Measurements from ENCODE around the gene JAM3.
A peak's percentile ranks its signal among the peaks of the same experiment; 100 is the strongest.
"Not testable (repeated sequence)": the region's sequence is repeated elsewhere in the genome, so short reads cannot be mapped to it uniquely, and the experiment has no call there.

The JAM3 gene

GRCh38 chr11:134062265-134063123 is 6.4 kb upstream of the JAM3 start:
- DNase-seq (ENCODE audit: low spot score), result no peak

GRCh38 chr11:134063124-134063495 is 5.8 kb upstream of the JAM3 start:
- no peak for DNase-seq (ENCODE audit: low spot score)

DNA sequence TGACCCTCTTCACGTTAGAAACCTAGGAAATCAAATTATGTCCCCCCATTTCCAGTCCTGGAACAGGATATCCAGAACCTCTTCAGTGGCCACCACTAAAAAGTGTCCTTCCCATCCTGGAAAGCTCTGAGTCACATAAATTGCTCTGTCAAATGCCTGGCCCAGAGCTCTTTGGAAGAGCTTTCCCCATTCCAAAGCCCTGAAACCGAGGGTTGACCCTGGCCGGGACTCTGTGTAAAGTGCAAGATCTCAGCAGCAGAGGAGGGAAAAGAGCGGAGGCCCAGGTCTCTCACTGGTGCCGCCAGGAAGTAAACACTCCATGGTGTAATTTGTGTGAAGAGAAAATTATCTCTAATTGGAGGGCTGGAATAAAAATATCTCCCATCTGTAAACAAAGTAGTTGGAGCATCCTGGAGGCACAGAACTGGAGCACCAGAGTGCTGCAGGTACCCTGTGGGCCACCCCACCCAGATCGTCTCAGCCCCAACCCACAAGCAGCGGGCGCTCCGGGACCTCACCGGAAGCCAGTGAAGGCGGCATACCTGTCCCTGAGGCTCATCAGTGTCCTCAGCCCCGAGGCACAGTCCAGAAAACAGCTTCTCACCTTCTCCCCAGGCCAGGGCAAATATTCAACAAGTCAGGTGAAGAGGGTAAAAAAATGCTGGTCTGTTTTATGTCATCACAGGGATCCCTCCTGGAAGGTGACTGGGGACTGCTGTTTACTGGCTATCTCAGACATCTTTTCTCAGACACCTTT is 4.7 kb upstream of the JAM3 start:
- no peak for DNase-seq (ENCODE audit: low spot score)

DNA sequence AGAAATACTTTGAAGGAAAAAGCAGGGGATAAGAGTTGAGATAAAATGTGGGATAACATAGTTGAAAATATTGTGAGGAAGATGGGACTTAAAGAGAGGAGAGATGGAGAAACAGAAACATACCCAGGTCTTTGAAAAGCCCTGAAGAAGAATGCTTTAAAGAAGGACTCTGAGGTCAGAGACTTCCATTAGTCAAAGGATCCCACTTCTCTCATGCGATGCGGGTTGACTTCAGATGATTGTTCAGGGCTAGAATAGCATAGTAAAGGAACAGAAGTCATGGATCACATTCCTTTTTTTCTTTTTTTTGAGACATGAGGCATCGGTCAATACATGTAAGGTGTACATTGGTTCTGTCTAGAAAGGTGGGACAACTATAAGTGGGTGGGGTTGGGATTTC is 3.5 kb upstream of the JAM3 start:
- no peak for DNase-seq (ENCODE audit: low spot score)

DNA sequence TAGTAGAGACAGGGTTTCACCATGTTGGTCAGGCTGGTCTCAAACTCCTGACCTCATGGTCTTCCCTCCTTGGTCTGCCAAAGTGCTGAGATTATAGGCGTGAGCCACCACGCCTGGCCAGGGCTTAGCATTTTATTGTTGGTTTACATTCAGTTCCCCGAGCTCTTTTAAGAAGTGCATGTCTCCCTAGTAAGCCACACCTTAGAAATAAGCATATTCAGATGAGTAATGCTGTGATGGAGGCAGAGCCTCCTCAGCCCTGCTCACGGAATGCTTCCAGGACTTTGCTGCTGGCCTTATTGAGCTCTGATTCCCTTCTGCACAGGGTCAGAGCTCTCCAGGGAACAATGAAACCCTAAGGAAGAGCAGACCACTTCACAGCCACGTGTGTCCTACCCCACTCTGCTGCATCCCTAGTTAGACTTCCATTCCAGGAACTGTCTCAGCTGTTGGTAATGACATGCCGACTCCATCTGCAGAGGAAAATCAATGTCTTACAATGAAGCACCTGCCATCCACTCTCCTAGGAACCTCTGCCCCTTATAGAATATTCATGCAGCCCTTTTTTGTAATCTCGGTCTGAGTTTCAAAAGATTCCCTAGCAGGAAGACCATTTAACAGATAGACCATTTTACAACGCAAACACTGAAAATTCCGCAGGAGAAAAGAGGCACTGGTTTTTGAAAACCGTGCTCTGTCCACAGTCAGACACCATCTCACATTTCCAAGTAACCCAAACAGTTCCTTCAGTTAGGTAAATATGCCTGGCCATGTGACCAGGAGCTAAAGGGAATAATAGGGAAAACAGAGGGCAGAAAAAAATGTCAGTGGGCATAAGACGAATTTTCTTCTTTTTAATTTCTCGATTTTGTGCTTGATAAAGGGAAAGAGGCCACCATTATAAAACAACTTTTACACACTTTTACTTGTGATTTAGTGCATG is 1.7 kb upstream of the JAM3 start:
- DNase-seq (ENCODE audit: low spot score), result no peak

DNA sequence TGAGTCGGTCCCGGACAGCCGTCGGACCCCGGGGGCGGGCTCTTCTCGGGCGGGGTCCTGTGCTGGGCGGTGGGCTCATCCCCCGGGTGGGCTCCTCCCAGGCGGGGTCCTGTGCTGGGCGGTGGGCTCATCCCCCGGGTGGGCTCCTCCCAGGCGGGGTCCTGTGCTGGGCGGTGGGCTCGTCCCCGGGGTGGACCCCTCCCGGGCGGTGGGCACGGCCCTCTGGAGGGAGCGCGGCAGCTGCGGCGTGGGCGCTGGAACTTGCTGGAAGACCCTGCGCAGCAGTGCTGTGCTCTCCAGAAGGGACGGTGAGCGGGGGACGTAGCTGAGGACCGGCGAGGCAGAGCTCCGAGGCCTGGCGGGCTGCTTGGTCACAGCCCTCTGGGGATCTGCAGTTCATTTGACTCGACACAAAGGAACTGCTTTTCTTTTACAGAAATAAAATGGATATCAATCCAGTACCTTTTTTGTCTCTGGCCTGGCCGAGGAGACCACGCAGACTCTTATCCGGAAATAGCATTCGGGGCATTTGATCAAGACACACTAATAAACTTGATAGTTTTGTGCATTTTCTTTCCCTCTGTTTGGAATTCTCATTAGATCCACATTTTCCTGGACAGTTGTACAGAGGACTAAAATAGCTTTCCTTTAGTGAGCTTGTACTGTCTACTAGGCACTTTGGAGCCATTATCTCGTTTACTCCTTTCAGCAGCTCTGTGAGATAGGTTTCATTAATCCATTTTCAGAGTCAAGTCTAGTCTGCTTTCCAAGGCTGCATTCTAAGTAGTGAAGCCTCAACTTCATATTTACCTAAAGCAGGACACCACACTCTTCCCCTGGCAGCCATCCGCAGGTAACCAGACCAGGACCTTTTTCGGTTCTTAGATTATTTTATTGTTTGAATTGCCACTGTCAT is 812 bp downstream of the JAM3 start:
- DNase-seq (ENCODE audit: low spot score), result no peak

GRCh38 chr11:134070342-134070845 is 1.5 kb downstream of the JAM3 start:
- peak; percentile 11 for DNase-seq (ENCODE audit: low spot score)

DNA sequence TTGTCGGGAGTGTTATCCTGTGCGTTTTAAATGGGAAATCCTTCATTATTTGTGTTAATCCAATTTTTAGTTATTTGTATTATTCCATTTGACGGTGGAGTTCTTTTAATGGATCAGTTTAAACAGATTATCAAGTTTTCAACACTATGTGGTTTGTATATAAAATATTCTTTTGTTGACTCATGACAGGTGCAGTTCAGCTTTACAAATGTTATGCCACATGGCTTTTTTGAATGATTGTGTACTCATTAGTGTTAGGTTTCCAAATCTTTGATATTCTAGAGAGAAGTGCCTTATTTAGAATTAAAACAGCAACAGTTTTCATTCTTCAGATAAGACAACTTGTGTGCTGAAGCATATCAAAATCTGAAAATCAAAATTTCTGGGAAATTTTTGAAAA is 2.4 kb downstream of the JAM3 start:
- no peak for DNase-seq (ENCODE audit: low spot score)

GRCh38 chr11:134071766-134072402 is 3.0 kb downstream of the JAM3 start:
- no peak for DNase-seq (ENCODE audit: low spot score)

DNA sequence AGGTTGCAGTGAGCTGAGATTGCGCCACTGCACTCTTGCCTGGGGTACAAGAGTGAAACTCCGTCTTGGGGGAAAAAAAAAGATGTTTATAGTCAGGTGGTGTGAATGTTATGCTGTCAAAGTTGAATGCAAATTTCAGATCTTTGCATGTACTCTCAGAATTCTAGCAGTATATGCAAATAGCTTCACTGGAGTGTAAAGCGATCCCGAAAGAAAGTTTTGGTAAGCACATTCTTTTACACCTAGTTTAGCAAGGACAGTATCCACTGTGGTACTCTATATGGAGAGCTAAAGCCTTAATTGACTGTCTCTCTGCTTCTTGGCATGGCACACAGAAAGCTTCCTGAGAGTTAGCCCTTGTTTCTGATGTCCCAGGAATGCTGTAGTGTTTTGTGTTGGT is 4.0 kb downstream of the JAM3 start:
- DNase-seq (ENCODE audit: low spot score), result no peak

- no peak for DNase-seq (ENCODE audit: low spot score)
These were observed 5.5 kb downstream of the JAM3 start for GRCh38 chr11:134074346-134074745.

DNA sequence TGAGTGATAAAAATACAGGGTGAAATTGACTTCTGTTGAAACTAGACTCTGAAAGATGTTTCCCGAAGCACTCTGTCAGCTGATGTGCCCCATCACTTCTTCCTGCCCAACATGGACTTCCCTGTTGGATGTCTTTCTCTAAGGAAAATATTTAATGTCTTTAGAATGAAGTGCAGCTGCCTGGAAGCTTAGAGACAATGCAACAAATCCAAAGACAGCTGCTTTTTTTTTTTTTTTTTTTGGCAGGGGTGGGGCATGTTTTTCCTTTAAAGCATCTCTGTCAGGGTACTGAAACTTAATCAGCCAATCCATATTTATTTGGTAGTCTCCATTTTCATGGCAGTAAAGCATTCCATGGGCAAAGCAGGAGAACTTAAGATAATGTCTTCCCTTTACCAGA is 5.9 kb downstream of the JAM3 start:
- DNase-seq (ENCODE audit: low spot score), result no peak

GRCh38 chr11:134079317-134079716 is 10.4 kb downstream of the JAM3 start:
- DNase-seq (ENCODE audit: low spot score), result no peak

- not testable (repeated sequence) for DNase-seq (ENCODE audit: low spot score)
These were observed 12.4 kb downstream of the JAM3 start for GRCh38 chr11:134081258-134081657.

DNA sequence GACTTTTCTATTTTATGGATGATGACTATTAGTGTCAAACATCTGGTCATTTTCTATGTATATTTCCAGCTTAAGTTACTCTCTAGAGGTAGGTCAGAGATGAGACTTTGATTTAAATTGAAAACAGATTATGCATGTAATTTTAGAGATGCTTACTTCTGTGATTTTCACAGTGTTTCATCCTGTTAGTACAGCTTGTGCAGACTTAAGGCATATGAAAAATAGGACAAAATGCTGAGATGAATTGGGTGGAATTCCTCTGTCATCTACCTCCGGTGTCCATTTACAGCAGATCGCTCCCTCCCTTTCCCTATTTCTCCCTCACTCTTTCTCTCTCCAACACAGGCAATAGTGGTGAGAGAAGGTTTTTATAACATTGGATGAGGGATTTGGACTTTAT is 14.1 kb downstream of the JAM3 start:
- no peak for DNase-seq (ENCODE audit: low spot score)

DNA sequence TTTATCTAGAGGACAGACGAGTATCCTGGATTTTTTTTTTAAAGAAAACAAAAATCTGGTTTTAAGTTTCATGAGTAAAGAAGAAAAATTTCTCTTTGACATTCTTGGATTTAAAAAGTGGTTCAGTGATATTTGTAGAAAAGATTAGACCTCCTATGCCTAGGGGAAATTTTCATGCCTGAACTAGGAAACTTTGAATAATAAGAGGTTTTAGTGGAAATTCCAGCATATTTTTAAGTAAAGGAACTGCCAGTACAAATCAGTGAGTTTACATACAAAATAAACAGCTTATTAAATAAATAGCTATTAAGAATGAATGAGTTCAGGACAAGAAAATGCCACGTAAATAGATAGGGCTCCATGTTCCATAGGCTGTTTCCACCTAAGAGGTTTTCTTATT is 17.5 kb downstream of the JAM3 start:
- DNase-seq (ENCODE audit: low spot score), result no peak

DNA sequence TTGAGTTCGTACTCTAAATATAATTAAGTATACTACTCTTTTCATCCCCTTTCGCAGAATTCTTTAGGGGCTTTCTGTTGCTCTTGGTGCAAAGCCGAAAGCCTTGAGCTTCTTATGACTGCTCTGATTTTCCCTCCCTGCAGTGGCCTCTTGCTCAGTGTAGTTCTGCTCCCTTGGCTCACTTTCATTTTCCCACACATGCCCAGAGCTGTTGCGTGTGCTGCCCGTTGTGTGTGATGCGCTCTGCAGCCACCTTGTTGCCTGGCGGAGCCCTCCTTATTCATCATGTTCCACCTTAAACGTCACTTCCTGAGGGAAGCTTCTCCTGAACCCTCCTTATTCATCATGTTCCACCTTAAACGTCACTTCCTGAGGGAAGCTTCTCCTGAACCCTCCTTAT is 23.1 kb downstream of the JAM3 start:
- not testable (repeated sequence) for DNase-seq (ENCODE audit: low spot score)

DNA sequence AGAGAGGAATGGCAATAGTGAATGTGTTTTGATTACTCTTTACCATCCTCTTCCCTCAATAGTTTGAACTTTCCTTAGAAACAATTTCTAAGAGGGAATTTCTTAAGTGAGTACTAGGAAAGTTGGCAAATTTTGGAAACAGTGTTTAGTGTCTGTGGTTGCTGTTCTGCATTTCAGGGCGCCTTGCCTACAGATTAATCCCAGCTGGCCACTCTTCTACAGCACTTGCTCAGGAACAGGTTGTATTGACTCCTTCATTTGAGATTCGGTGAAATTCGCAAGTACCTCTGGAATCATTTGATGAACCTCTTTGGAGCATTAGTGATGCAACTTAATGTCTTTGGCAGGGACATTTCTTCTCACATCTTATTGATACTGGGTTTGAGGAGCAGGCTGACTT is 28.3 kb downstream of the JAM3 start:
- DNase-seq (ENCODE audit: low spot score), result no peak

DNA sequence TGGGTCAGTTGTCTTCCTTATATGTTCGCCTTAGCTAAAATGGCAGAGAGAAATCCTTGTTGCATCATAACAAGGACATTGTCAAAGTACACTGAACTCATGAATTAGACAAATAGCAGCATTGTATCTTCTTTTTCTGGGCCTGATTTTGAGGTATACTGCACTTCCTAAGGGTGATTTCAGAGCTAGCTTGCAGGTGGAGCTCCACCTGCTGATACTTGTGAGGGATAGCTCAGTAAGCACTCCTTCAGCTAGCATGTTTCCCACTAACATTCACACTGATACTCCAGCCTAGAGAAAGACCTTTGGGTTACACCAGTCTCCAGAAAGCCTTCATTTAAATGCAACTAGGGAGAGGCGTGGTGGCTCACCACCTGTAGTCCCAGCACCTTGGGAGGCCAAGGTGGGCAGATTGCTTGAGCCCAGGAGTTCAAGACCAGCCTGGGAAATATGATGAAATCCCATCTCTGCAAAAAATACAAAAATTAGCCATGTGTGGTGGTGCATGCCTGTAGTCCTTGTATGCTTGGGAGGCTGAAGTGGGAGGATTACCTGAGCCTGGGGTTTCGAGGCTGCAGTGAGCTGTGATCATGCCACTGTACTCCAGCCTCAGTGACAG is 29.8 kb downstream of the JAM3 start:
- DNase-seq (ENCODE audit: low spot score), result peak; percentile 59

DNA sequence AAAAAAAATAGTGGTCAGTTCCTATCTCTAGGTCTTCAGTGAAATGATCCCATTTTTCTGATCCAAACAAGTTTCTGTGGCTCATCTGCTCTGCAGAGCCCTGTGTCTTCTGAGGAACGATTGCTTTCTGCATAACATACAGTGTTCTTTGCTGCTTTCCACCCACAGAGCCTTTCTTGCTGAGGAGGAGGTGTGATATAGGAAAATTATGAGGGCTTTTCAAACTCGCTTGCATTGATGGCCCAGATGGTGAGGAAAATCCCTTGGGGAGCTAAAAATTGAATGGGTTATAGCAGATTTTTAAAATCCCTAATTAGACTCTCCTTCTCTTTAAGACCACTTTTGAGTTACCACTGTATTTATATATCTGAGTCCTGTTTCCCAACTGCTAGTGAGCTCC is 31.3 kb downstream of the JAM3 start:
- no peak for DNase-seq (ENCODE audit: low spot score)

All from SW480 (cell line).